HepG2 (cell line): ENCODE measurements around the gene ST7L. TPM values are rescaled to one million over a fixed set of nuclear protein-coding genes. Genes with fewer than 3 reads are reported as not detected.
A peak's percentile ranks its signal among the peaks of the same experiment; 100 is the strongest.

Source experiments
- ATAC-seq: fragments of 200-7000 bp; cut with Tn5 transposase; 3 replicates; pipeline ENCODE4 v1.9.1; 2020; ENCODE audit warnings: mild to moderate bottlenecking, moderate library complexity
- BruUV-seq: library from RNA; stranded (reverse); fragments of 400-500 nt; replicated peaks from 2 replicates; lab custom pipeline; 2021; lab: Mats Ljungman, UMichigan
- CTCF ChIA-PET: fragments of 300-600 bp; formaldehyde crosslinking; extraction: SDS; loops from one replicate; lab custom pipeline; 2021; ENCODE audit warnings: low total read pairs, inconsistent platforms, low intra/inter-chr PET ratio; lab: Yijun Ruan, JAX
- POLR2A ChIA-PET: fragments of 350-600 bp; sonication (Branson Sonifier 250); formaldehyde crosslinking; loops from one replicate; lab custom pipeline; 2020; ENCODE audit warnings: antibody characterized with exemption, inconsistent platforms; lab: Yijun Ruan, JAX
- DNase-seq: peaks from one replicate; pipeline ENCODE4 v3.0.0-alpha.2; 2015; ENCODE audit warnings: low spot score
- FAIRE-seq: peaks from 3 replicates; lab custom pipeline; 2011; peaks lifted over from hg19 to GRCh38; lab: Jason Lieb, UNC
- H2AFZ ChIP-seq: one replicate; pipeline ENCODE4 v1.6.1; 2011; ENCODE audit warnings: low read length, inconsistent platforms
- H3K27ac ChIP-seq: fragments of 300-600 bp; 3 replicates; pipeline ENCODE4 v1.8.0; 2011; ENCODE audit warnings: mixed run types, mild to moderate bottlenecking, mixed read lengths, low read length, inconsistent platforms; ENCODE audit not compliant: insufficient read depth; ENCODE audit errors: extremely low read length
- H3K27me3 ChIP-seq, 2 experiments: fragments of 200-600 bp in 1 of 2; 2 replicates in 1 of 2; 3 replicates in 1 of 2; pipeline versions ENCODE4 v1.6.0 to v1.8.0; 2011; ENCODE audit warnings: low read length in 2 of 2, mild to moderate bottlenecking in 2 of 2, moderate library complexity in 2 of 2, inconsistent platforms in 1 of 2; ENCODE audit not compliant: insufficient read depth in 2 of 2, control insufficient read depth in 1 of 2
- H3K36me3 ChIP-seq, 2 experiments: fragments of 200-600 bp in 1 of 2; replicated peaks in 1 of 2; 2 replicates in 1 of 2; 3 replicates in 1 of 2; pipeline versions ENCODE4 v1.5.1 to v1.8.0; 2011; ENCODE audit warnings: low read length in 2 of 2, inconsistent platforms in 1 of 2; ENCODE audit not compliant: insufficient read depth in 2 of 2, control insufficient read depth in 1 of 2
- H3K4me1 ChIP-seq: 2 replicates; pipeline ENCODE4 v1.5.1; 2012; ENCODE audit warnings: low read length, inconsistent platforms; ENCODE audit not compliant: insufficient read depth
- H3K4me2 ChIP-seq: 2 replicates; pipeline ENCODE4 v1.6.0; 2011; ENCODE audit warnings: low read depth, low read length, inconsistent platforms
- H3K4me3 ChIP-seq, 3 experiments: fragments of 200-600 bp in 1 of 3; sonication (generic), shearing (Covaris generic) in 1 of 3; replicated peaks in 1 of 3; 2 replicates each; pipeline ENCODE4 v1.5.1; 2011 to 2016; ENCODE audit warnings: low read length in 3 of 3, inconsistent platforms in 2 of 3, low read depth in 2 of 3, mild to moderate bottlenecking in 2 of 3, control low read depth in 1 of 3, mixed read lengths in 1 of 3; ENCODE audit not compliant: insufficient read depth in 1 of 3
- H3K79me2 ChIP-seq: one replicate; pipeline ENCODE4 v1.6.1; 2011; ENCODE audit warnings: low read length, inconsistent platforms; ENCODE audit not compliant: insufficient read depth
- H3K9ac ChIP-seq: 2 replicates; pipeline ENCODE4 v1.6.0; 2011; ENCODE audit warnings: mild to moderate bottlenecking, low read depth, low read length, inconsistent platforms; ENCODE audit not compliant: insufficient read depth
- H3K9me3 ChIP-seq: 2 replicates; pipeline ENCODE4 v1.5.1; 2012; ENCODE audit warnings: mild to moderate bottlenecking, low read length
- H4K20me1 ChIP-seq: 2 replicates; pipeline ENCODE4 v1.6.0; 2011; ENCODE audit warnings: inconsistent platforms, mild to moderate bottlenecking, low read length, moderate library complexity; ENCODE audit not compliant: insufficient read depth
- ZNF354B ChIP-seq: sonication (generic); formaldehyde crosslinking; IDR thresholded peaks from 2 replicates; pipeline ENCODE4 v1.8.0; 2022; ENCODE audit warnings: mild to moderate bottlenecking, missing genetic modification reagents
- ZNF550 ChIP-seq: sonication (generic); formaldehyde crosslinking; IDR thresholded peaks from 2 replicates; pipeline ENCODE4 v1.4.0; 2020; ENCODE audit warnings: mild to moderate bottlenecking, missing genetic modification reagents, borderline replicate concordance
- ZNF557 ChIP-seq: sonication (generic); formaldehyde crosslinking; IDR thresholded peaks from 2 replicates; pipeline ENCODE4 v1.4.0; 2020; ENCODE audit warnings: missing genetic modification reagents
- ZZZ3 ChIP-seq: sonication (generic); formaldehyde crosslinking; IDR thresholded peaks from 2 replicates; pipeline ENCODE4 v1.4.0; 2020; ENCODE audit warnings: missing genetic modification reagents, mild to moderate bottlenecking, borderline replicate concordance
- WGBS: methylation state at CpG from one replicate; pipeline ENCODE4 v1.1.6; 2017; ENCODE audit warnings: low lambda C conversion rate; 5-methylcytosine and 5-hydroxymethylcytosine counted together
- in situ Hi-C: cut with HindIII; loops from 2 replicates; pipeline ENCODE4 v1.10.0; 2017; ENCODE audit warnings: low pct_unique_long_range_greater_than_20kb; ENCODE audit not compliant: extremely low pct_ligation_motif_present
- intact Hi-C: fragments of 100-400 bp; cut with micrococcal nuclease; formaldehyde crosslinking; loops from one replicate; pipeline ENCODE4 v1.10.0; 2022; ENCODE audit not compliant: unreplicated experiment
- polyA plus RNA-seq, 8 experiments: library from polyadenylated mRNA; depleted of rRNA in 3 of 8; stranded (reverse) in 7 of 8; unstranded in 1 of 8; fragments of >200 nt; fragmentation: Illumina TruSeq in 4 of 8; extraction: Trizol in 4 of 8; gene quantifications; 2 replicates each; pipeline versions ENCODE4 v1.2.1 to v1.2.3, GENCODE V29; 2011 to 2016; ENCODE audit warnings: low read depth in 4 of 8, missing spikeins in 1 of 8, mixed read lengths in 1 of 8; ENCODE audit not compliant: insufficient read depth in 1 of 8
- total RNA-seq, 5 experiments: library from RNA; depleted of rRNA; stranded (reverse); fragments of >200 nt; fragmentation: Illumina TruSeq; extraction: Trizol; gene quantifications; 2 replicates each; pipeline ENCODE4 v1.2.3, GENCODE V29; 2016; ENCODE audit warnings: low read depth in 1 of 5
- TF ChIP-seq, protein P1 (sequence below): IDR thresholded peaks from 2 replicates; pipeline ENCODE4 v1.6.1; 2016; ENCODE audit warnings: low read depth, missing genetic modification reagents, missing compliant biosample characterization

ST7L gene
- total and polyA plus RNA-seq, 2 of the 13 experiments (the other 11 are each of a cell fraction or from before 2014, with no cell fraction given) = 8.6 to 19.9 TPM

DNA sequence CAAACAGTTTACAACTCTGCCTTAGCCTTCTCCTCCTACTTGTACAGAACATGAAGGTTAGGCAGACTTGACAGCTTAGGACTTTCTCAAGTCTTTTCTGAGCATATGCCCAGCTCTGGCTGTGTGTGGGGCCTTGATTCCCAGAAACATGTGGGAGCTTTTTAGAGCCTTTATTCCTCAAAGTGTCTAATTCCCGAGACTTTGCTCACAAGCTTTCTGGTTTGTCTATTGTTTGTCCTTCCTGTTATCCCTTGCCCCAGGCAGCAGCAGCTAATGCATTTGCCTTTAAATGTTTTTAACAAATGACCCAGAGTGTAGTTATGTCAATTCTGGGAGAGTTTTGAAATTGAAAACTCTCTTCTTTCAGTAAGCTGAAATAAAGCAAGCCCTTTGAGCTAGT, 29.2 kb downstream of the ST7L start:
- Histone ChIP-seq H3K4me3 (no peak overlapping the region), H3K27me3 (no peaks in the 10 kb centered on the region), H4K20me1 (no peaks in the 10 kb centered on the region), H3K79me2 (no peaks in the 10 kb centered on the region), H3K36me3 (peaks cover 2 to 11% of the 10 kb centered on the region in 2 experiments; a peak in 2 of 5 replicates), H3K9me3 (no peaks in the 10 kb centered on the region), H3K4me2 (no peak overlapping the region), H3K9ac (no peak overlapping the region), H3K27ac (no peak overlapping the region), H2AFZ (no peak overlapping the region), H3K4me1 (no peaks in the 10 kb centered on the region)
- FAIRE-seq (no peak), DNase-seq (no peak), ATAC-seq (no peak)
- intact Hi-C loops (no loop called here), in situ Hi-C loops (no loop called here)
- WGBS = 100% methylated on average over 1 of the region's 1 CpG
- ChIA-PET CTCF (no interaction called here), POLR2A (interaction anchor here (1.4 kb wide), 1 partner anchor 29 kb away, joined by 4 read pairs; the partner anchor contains the start of gene ST7L)
- no TSS peak for BruUV-seq
- TF ChIP-seq ZNF354B (CRISPR knock-in tag) (no peak), ZNF557 (no peak), ZNF550 (CRISPR knock-in tag) (0 out of 2 replicates have a peak, but pooled peaks have one; percentile 42), ZZZ3 (CRISPR knock-in tag) (no peak)
- TF ChIP-seq, protein P1, sequence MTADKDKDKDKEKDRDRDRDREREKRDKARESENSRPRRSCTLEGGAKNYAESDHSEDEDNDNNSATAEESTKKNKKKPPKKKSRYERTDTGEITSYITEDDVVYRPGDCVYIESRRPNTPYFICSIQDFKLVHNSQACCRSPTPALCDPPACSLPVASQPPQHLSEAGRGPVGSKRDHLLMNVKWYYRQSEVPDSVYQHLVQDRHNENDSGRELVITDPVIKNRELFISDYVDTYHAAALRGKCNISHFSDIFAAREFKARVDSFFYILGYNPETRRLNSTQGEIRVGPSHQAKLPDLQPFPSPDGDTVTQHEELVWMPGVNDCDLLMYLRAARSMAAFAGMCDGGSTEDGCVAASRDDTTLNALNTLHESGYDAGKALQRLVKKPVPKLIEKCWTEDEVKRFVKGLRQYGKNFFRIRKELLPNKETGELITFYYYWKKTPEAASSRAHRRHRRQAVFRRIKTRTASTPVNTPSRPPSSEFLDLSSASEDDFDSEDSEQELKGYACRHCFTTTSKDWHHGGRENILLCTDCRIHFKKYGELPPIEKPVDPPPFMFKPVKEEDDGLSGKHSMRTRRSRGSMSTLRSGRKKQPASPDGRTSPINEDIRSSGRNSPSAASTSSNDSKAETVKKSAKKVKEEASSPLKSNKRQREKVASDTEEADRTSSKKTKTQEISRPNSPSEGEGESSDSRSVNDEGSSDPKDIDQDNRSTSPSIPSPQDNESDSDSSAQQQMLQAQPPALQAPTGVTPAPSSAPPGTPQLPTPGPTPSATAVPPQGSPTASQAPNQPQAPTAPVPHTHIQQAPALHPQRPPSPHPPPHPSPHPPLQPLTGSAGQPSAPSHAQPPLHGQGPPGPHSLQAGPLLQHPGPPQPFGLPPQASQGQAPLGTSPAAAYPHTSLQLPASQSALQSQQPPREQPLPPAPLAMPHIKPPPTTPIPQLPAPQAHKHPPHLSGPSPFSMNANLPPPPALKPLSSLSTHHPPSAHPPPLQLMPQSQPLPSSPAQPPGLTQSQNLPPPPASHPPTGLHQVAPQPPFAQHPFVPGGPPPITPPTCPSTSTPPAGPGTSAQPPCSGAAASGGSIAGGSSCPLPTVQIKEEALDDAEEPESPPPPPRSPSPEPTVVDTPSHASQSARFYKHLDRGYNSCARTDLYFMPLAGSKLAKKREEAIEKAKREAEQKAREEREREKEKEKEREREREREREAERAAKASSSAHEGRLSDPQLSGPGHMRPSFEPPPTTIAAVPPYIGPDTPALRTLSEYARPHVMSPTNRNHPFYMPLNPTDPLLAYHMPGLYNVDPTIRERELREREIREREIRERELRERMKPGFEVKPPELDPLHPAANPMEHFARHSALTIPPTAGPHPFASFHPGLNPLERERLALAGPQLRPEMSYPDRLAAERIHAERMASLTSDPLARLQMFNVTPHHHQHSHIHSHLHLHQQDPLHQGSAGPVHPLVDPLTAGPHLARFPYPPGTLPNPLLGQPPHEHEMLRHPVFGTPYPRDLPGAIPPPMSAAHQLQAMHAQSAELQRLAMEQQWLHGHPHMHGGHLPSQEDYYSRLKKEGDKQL (CRISPR knock-in tag) = no peak
